Colonic mucosa (tissue), 4 donors: ENCODE data around the gene TRRAP. TPM values are rescaled to one million over a fixed set of nuclear protein-coding genes. Genes with fewer than 3 reads are reported as not detected.

Experiments
- DNase-seq: peaks from one replicate; pipeline ENCODE4 v3.0.0-alpha.2; 2020
- H3K27ac ChIP-seq: fragments of 200-600 bp; one replicate; pipeline ENCODE4 v1.8.0; 2021
- H3K27me3 ChIP-seq: fragments of 200-600 bp; one replicate; pipeline ENCODE4 v1.8.0; 2021
- H3K36me3 ChIP-seq: fragments of 200-600 bp; one replicate; pipeline ENCODE4 v1.8.0; 2021
- H3K4me1 ChIP-seq: fragments of 200-600 bp; one replicate; pipeline ENCODE4 v1.8.0; 2021; ENCODE audit warnings: mild to moderate bottlenecking
- H3K4me3 ChIP-seq: fragments of 200-600 bp; one replicate; pipeline ENCODE4 v1.8.0; 2021
- H3K9ac ChIP-seq, 2 donors: one replicate each; pipeline ENCODE4 v1.7.0; 2013; ENCODE audit warnings: control low read depth in 2 of 2, low read depth in 2 of 2, low read length in 2 of 2
- H3K9me3 ChIP-seq: fragments of 200-600 bp; one replicate; pipeline ENCODE4 v1.8.0; 2021
- CTCF ChIP-seq: fragments of 200-600 bp; IDR thresholded peaks from one replicate; pipeline ENCODE4 v1.8.0; 2022; ENCODE audit warnings: antibody characterized with exemption, mild to moderate bottlenecking
- intact Hi-C: fragments of 100-400 bp; cut with DNase I; formaldehyde crosslinking; loops from one replicate; pipeline ENCODE4 v1.14.1; 2022
- total RNA-seq, 2 donors: library from RNA; stranded (reverse); fragmentation: NEBNext Ultra II Directional in 1 of 2; extraction: Animal tissue kit (Norgen Biotek cat#: 25700) in 1 of 2; gene quantifications; one replicate each; pipeline ENCODE4 v1.2.1, GENCODE V29; 2021
- donor health status: healthy.
- donor health status: DM: no; HTN: no; CAD: no.
- donor health status: DM: no; HTN: no; CAD: no.

The TRRAP gene
- total RNA-seq, 2 donors from 2014 or later, result 33.3 to 39.4 TPM

- TF ChIP-seq CTCF, result no peak
- Histone ChIP-seq H3K4me3 (no peak overlapping the region), H3K27me3 (no peaks in the 10 kb centered on the region), H3K9ac (no peak overlapping the region), H3K9me3 (no peaks in the 10 kb centered on the region), H3K4me1 (no peaks in the 10 kb centered on the region), H3K27ac (no peak overlapping the region), H3K36me3 (peaks cover 29% of the 10 kb centered on the region)
- no peak for DNase-seq
- intact Hi-C loops, result no loop called here
Observed at GRCh38 chr7:99030951-99031350, 152.6 kb downstream of the TRRAP start.

GRCh38 chr7:99031496-99031895 is 153.2 kb downstream of the TRRAP start:
- no peak overlapping the region for H3K27ac ChIP-seq
- H3K36me3 ChIP-seq, result peaks cover 35% of the 10 kb centered on the region
- no peak overlapping the region for H3K9ac ChIP-seq
- no peaks in the 10 kb centered on the region for H3K4me1 ChIP-seq
- H3K9me3 ChIP-seq, result no peaks in the 10 kb centered on the region
- TF ChIP-seq CTCF, result no peak
- H3K27me3 ChIP-seq, result no peaks in the 10 kb centered on the region
- intact Hi-C loops, result no loop called here
- H3K4me3 ChIP-seq, result no peak overlapping the region
- no peak for DNase-seq

- Histone ChIP-seq H3K4me3 (no peak overlapping the region), H3K27ac (no peak overlapping the region), H3K27me3 (no peaks in the 10 kb centered on the region), H3K9me3 (no peaks in the 10 kb centered on the region), H3K4me1 (no peaks in the 10 kb centered on the region), H3K9ac (no peak overlapping the region), H3K36me3 (peaks cover 47% of the 10 kb centered on the region)
- no peak for TF ChIP-seq CTCF
- no peak for DNase-seq
- intact Hi-C loops, result no loop called here
Observed at GRCh38 chr7:99032928-99033327, 154.6 kb downstream of the TRRAP start.

GRCh38 chr7:99033765-99034164 is 155.4 kb downstream of the TRRAP start:
- H3K4me1 ChIP-seq, result no peaks in the 10 kb centered on the region
- no peak overlapping the region for H3K27ac ChIP-seq
- no peaks in the 10 kb centered on the region for H3K27me3 ChIP-seq
- no peak for DNase-seq
- no peaks in the 10 kb centered on the region for H3K9me3 ChIP-seq
- no peak for TF ChIP-seq CTCF
- H3K36me3 ChIP-seq, result peaks cover 54% of the 10 kb centered on the region
- no peak overlapping the region for H3K4me3 ChIP-seq
- intact Hi-C loops, result no loop called here
- no peak overlapping the region for H3K9ac ChIP-seq

- Histone ChIP-seq H3K9ac (no peak overlapping the region), H3K27me3 (no peaks in the 10 kb centered on the region), H3K9me3 (no peaks in the 10 kb centered on the region), H3K27ac (no peak overlapping the region), H3K36me3 (peaks cover 54% of the 10 kb centered on the region), H3K4me3 (no peak overlapping the region), H3K4me1 (no peaks in the 10 kb centered on the region)
- TF ChIP-seq CTCF, result no peak
- no peak for DNase-seq
- intact Hi-C loops, result no loop called here
Observed at GRCh38 chr7:99034932-99035722, 156.8 kb downstream of the TRRAP start.
